ENCODE data around the gene GIT1. TPM values are rescaled to one million over a fixed set of nuclear protein-coding genes. Genes with fewer than 3 reads are reported as not detected.

The GIT1 gene
- total and polyA plus RNA-seq, 2 of the 13 experiments (the other 11 are each of a cell fraction or from before 2014, with no cell fraction given) = 14.2 to 30.8 TPM

DNA sequence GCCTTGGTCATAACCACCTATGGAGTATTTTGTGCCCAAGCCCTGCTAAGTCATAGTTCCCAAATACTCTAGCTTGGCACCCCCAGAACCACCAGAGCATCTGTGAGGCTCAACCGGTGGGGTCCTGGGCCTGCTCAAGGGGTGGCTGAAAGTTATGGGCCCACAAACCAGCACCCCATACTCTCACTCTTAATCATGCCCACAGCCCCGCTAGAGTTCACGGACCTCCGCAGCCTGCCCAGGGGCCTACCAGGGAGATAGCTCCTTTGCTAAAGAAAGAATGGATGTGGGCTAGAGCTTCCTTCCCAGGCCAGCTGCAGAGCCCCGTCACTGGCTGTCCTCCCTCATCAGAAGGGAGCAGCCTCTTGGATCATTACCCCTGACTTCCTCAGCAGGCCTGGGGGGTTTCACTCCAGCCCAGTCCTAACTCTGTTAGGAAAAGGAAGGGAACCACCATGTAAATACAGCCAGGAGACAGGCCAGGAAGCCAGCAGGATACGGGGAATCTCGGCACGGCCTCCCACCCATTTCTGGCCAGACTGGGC lies 1.4 kb downstream of the GIT1 start:
- H3K9ac ChIP-seq (ENCODE audit: insufficient read depth, low read depth, low read length) = peak overlapping the region; percentile 73
- H3K27me3 ChIP-seq (ENCODE audit: control insufficient read depth in 1 of 2, insufficient read depth in 2 of 2, low read length in 2 of 2) = no peaks in the 10 kb centered on the region; a peak in 1 of 5 replicates
- peak overlapping the region; percentile 70 to 98 (median 79); a peak in 5 of 6 replicates for H3K4me3 ChIP-seq (replicated peaks in 1 of 3; ENCODE audit: insufficient read depth in 1 of 3, low read depth in 2 of 3, low read length in 3 of 3)
- ChIA-PET CTCF (ENCODE audit: low intra/inter-chr PET ratio, low total read pairs) (no interaction called here), POLR2A (interaction anchor here (1.0 to 2.0 kb wide), 3 partner anchors 14 to 29 kb away, joined by 4 to 11 read pairs (median 5); partner anchors contain the start of gene ABHD15)
- no peak overlapping the region for H2AFZ ChIP-seq (ENCODE audit: low read length)
- in situ Hi-C loops (cut with HindIII; ENCODE audit: extremely low pct_ligation_motif_present, low pct_unique_long_range_greater_than_20kb) = no loop called here
- peak overlapping the region; percentile 93 for H3K4me2 ChIP-seq (ENCODE audit: low read depth, low read length)
- H3K79me2 ChIP-seq (ENCODE audit: insufficient read depth, low read length) = peaks cover 23% of the 10 kb centered on the region
- no peaks in the 10 kb centered on the region for H3K9me3 ChIP-seq (ENCODE audit: low read length)
- H4K20me1 ChIP-seq (ENCODE audit: insufficient read depth, low read length) = peaks cover 14% of the 10 kb centered on the region; the same call in 1 of the 2 replicates
- no peak for FAIRE-seq
- TF ChIP-seq ZNF501 (CRISPR knock-in tag; IDR thresholded peaks at IDR 0.05) (peak; percentile 40; the same call in 1 of the 2 replicates), DPF2 (CRISPR knock-in tag; IDR thresholded peaks at IDR 0.05; ENCODE audit: borderline replicate concordance, low read depth) (no peak), ZNF20 (CRISPR knock-in tag; IDR thresholded peaks at IDR 0.05) (no peak)
- TF ChIP-seq, protein P1, sequence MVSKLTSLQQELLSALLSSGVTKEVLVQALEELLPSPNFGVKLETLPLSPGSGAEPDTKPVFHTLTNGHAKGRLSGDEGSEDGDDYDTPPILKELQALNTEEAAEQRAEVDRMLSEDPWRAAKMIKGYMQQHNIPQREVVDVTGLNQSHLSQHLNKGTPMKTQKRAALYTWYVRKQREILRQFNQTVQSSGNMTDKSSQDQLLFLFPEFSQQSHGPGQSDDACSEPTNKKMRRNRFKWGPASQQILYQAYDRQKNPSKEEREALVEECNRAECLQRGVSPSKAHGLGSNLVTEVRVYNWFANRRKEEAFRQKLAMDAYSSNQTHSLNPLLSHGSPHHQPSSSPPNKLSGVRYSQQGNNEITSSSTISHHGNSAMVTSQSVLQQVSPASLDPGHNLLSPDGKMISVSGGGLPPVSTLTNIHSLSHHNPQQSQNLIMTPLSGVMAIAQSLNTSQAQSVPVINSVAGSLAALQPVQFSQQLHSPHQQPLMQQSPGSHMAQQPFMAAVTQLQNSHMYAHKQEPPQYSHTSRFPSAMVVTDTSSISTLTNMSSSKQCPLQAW (CRISPR knock-in tag; IDR thresholded peaks at IDR 0.05) = 0 out of 2 replicates have a peak, but pooled peaks have one; percentile 15
- 69% methylated on average over 5 of the region's 8 CpGs for WGBS (ENCODE audit: low lambda C conversion rate)
- DNase-seq (ENCODE audit: low spot score) = no peak
- H3K4me1 ChIP-seq (ENCODE audit: insufficient read depth, low read length) = peaks cover 56% of the 10 kb centered on the region
- H3K36me3 ChIP-seq (replicated peaks in 1 of 2; ENCODE audit: control insufficient read depth in 1 of 2, insufficient read depth in 2 of 2, low read length in 2 of 2) = 0 out of 5 replicates have a peak, but pooled peaks cover 0 to 1% of the 10 kb centered on the region in 2 experiments
- no peak overlapping the region for H3K27ac ChIP-seq (ENCODE audit: extremely low read length, insufficient read depth, low read length)
- BruUV-seq (replicated peaks) = no TSS peak
- ATAC-seq = no peak
- intact Hi-C loops (cut with micrococcal nuclease; ENCODE audit: unreplicated experiment) = no loop called here

DNA sequence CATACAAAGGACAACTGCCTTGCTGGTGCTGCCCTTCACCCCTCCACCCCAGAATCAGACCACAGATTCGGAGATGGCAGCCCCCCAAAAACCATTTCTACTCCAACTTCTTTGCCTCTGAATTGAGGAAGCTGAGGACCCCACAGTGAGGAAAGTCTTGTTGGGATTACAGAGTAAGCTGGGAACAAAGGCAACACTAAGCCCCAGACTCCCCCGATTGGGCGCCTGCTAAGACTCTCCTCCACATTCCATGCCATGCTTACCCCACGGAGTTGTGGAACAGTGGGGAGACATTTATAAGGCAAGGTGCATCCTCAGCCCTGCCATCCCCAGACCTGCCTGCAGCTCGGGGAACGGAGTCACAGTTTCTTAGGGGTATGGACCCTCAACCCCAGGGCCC lies 1.9 kb downstream of the GIT1 start:
- DNase-seq (ENCODE audit: low spot score) = no peak
- WGBS (ENCODE audit: low lambda C conversion rate) = 93% methylated on average over 6 of the region's 6 CpGs
- Histone ChIP-seq H3K4me1 (ENCODE audit: insufficient read depth, low read length) (peaks cover 53% of the 10 kb centered on the region), H3K79me2 (ENCODE audit: insufficient read depth, low read length) (peaks cover 23% of the 10 kb centered on the region), H3K36me3 (replicated peaks in 1 of 2; ENCODE audit: control insufficient read depth in 1 of 2, insufficient read depth in 2 of 2, low read length in 2 of 2) (peaks cover 0 to 1% of the 10 kb centered on the region in 2 experiments; a peak in 2 of 5 replicates), H3K27ac (ENCODE audit: extremely low read length, insufficient read depth, low read length) (no peak overlapping the region), H3K4me2 (ENCODE audit: low read depth, low read length) (peak overlapping the region; percentile 93), H3K27me3 (ENCODE audit: control insufficient read depth in 1 of 2, insufficient read depth in 2 of 2, low read length in 2 of 2) (no peaks in the 10 kb centered on the region; a peak in 1 of 5 replicates), H3K9me3 (ENCODE audit: low read length) (no peaks in the 10 kb centered on the region), H2AFZ (ENCODE audit: low read length) (no peak overlapping the region), H3K4me3 (replicated peaks in 1 of 3; ENCODE audit: insufficient read depth in 1 of 3, low read depth in 2 of 3, low read length in 3 of 3) (peak overlapping the region; percentile 70 to 98 (median 79); a peak in 2 of 6 replicates), H3K9ac (ENCODE audit: insufficient read depth, low read depth, low read length) (peak overlapping the region; percentile 73; the same call in 1 of the 2 replicates), H4K20me1 (ENCODE audit: insufficient read depth, low read length) (peaks cover 14% of the 10 kb centered on the region; the same call in 1 of the 2 replicates)
- ATAC-seq = no peak
- ChIA-PET CTCF (ENCODE audit: low intra/inter-chr PET ratio, low total read pairs) (no interaction called here), POLR2A (interaction anchor here (1.2 to 2.0 kb wide), 2 partner anchors 13 to 22 kb away, joined by 5 to 11 read pairs; partner anchors contain the start of gene ABHD15)
- no TSS peak for BruUV-seq (replicated peaks)
- FAIRE-seq = no peak
- intact Hi-C loops (cut with micrococcal nuclease; ENCODE audit: unreplicated experiment) (no loop called here), in situ Hi-C loops (cut with HindIII; ENCODE audit: extremely low pct_ligation_motif_present, low pct_unique_long_range_greater_than_20kb) (no loop called here)
- TF ChIP-seq MXI1 (IDR thresholded peaks at IDR 0.05; ENCODE audit: borderline replicate concordance, low read depth, low read length) (no peak), EP300 (IDR thresholded peaks at IDR 0.05; ENCODE audit: low read depth in 2 of 2, low read length in 2 of 2) (no peak), EP300 (CRISPR knock-in tag; IDR thresholded peaks at IDR 0.05; ENCODE audit: borderline replicate concordance) (no peak), HHEX (CRISPR knock-in tag; IDR thresholded peaks at IDR 0.05) (no peak), AGO2 (optimal IDR thresholded peaks at IDR 0.05; ENCODE audit: low read depth, low read length) (no peak), ZNF569 (CRISPR knock-in tag; IDR thresholded peaks at IDR 0.05; ENCODE audit: borderline replicate concordance) (no peak), PRMT3 (CRISPR knock-in tag; IDR thresholded peaks at IDR 0.05; ENCODE audit: borderline replicate concordance, low read depth) (no peak), NFYB (CRISPR knock-in tag; IDR thresholded peaks at IDR 0.05) (no peak), SSRP1 (CRISPR knock-in tag; IDR thresholded peaks at IDR 0.05) (no peak), TBL1XR1 (IDR thresholded peaks at IDR 0.05; ENCODE audit: borderline replicate concordance, low read length, partially characterized antibody) (no peak)
- TF ChIP-seq, protein P2, sequence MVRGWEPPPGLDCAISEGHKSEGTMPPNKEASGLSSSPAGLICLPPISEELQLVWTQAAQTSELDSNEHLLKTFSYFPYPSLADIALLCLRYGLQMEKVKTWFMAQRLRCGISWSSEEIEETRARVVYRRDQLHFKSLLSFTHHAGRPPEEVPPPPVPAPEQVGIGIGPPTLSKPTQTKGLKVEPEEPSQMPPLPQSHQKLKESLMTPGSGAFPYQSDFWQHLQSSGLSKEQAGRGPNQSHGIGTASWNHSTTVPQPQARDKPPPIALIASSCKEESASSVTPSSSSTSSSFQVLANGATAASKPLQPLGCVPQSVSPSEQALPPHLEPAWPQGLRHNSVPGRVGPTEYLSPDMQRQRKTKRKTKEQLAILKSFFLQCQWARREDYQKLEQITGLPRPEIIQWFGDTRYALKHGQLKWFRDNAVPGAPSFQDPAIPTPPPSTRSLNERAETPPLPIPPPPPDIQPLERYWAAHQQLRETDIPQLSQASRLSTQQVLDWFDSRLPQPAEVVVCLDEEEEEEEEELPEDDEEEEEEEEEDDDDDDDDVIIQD (CRISPR knock-in tag; IDR thresholded peaks at IDR 0.05; ENCODE audit: low read depth) = no peak
